ENCODE results near the gene ELN. TPM values are rescaled to one million over a fixed set of nuclear protein-coding genes. Genes with fewer than 3 reads are reported as not detected.

The ELN gene
- total RNA-seq, 2 experiments from 2014 or later = not detected

DNA sequence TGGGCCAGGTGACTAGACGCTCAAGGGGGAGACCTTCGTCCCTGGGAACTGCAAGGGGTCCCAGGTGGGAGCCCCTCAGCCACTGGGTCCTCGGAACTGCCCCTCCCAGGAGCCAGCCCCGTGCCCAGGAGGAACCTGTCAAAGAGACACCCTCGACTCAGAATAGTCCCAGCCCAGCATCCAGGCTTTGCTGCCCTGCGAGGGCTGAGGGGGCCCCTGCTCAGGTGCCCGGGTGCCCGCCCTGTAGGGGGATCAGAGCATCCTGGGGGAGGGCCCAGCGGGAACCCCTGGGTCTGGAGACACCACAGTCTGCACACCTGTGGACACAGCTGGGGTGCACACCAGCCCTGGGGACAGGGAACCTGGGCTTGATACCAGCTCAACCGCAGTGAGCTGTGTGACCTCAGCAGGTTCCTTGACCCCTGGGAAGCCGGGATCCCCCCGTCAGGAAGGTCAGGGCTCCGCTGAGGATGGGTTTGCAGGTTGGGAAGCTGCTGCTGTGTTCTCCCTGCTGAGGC, 407 bp downstream of the ELN start:
- no peak for DNase-seq
- ATAC-seq = no peak
- ChIA-PET POLR2A (no interaction called here), CTCF (no interaction called here)
- no peak overlapping the region for H3K4me3 Mint-ChIP-seq
- H3K27ac Mint-ChIP-seq = no peak overlapping the region
- H3K27me3 Mint-ChIP-seq (ENCODE audit: low read depth) = peaks cover 47% of the 10 kb centered on the region
- no peaks in the 10 kb centered on the region for H3K4me1 Mint-ChIP-seq (ENCODE audit: low read depth)
- H3K36me3 Mint-ChIP-seq (ENCODE audit: low read depth) = no peaks in the 10 kb centered on the region
- H3K9me3 Mint-ChIP-seq (ENCODE audit: insufficient read depth) = no peaks in the 10 kb centered on the region

DNA sequence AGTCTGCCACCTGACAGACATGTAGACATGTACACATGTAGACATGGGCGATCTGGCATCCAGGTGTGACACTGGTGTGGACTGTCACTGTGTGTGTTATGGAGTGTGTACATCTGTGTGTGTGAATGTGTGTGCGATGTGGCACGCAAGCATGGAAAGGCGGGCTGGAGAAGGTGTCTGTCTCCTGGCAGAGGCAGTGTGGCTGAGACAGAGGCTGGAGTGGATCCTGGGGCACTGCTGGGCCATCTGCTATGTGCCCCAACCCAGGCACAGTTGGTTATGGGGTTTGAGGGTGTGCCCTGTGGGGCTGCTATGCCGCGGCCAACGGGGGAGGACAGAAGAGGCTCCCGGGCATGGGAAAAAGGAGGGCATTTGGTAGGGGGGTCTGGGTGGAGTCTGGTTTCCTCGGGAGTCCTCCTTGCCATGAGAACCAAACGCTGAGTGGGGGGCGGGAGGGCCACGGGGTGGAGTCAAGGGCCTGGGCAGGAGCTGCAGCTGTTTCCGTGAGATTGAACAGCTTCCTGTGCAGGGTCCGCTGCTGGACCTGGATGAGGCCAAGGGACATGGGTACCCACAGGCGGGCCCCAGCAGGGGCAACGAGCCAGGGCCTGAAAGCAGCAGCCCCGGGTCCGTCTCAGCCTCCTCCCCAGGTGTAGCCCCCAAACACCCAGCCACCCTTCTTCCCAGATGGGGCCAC, 1.3 kb downstream of the ELN start:
- peaks cover 47% of the 10 kb centered on the region for H3K27me3 Mint-ChIP-seq (ENCODE audit: low read depth)
- ChIA-PET CTCF (interaction anchor here (1.1 to 1.2 kb wide), 2 partner anchors 74 to 164 kb away, joined by 3 read pairs; no protein-coding TSS in a partner anchor), POLR2A (no interaction called here)
- no peak for DNase-seq
- no peaks in the 10 kb centered on the region for H3K36me3 Mint-ChIP-seq (ENCODE audit: low read depth)
- no peak overlapping the region for H3K4me3 Mint-ChIP-seq
- no peaks in the 10 kb centered on the region for H3K4me1 Mint-ChIP-seq (ENCODE audit: low read depth)
- H3K9me3 Mint-ChIP-seq (ENCODE audit: insufficient read depth) = no peaks in the 10 kb centered on the region
- no peak for ATAC-seq
- no peak overlapping the region for H3K27ac Mint-ChIP-seq

DNA sequence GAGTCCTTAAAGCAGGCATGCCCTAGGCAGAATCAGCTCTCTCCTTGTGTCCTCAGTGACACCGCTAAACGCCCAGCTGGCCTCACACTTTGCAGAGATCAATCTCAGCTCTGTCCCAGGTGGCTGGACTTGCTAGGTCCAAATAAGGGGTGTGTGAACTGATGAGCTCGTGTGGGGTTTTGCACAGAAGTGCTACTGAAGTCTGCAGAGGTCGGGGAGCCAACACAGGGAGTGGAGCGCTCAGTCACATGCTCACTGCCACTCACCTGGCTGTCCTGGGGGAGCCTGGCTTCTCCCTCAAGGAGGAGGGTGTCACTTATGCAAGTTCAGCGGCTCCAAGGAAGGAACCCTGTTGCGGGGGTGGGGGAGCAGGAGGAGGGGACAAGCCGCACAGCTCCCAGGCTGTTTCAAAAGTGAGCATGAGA, 2.0 kb downstream of the ELN start:
- H3K36me3 Mint-ChIP-seq (ENCODE audit: low read depth) = no peaks in the 10 kb centered on the region
- DNase-seq (no peak), ATAC-seq (no peak)
- no peak overlapping the region for H3K4me3 Mint-ChIP-seq
- ChIA-PET POLR2A (no interaction called here), CTCF (interaction anchor here (1.1 to 1.2 kb wide), 2 partner anchors 74 to 165 kb away, joined by 3 read pairs; no protein-coding TSS in a partner anchor)
- no peaks in the 10 kb centered on the region for H3K9me3 Mint-ChIP-seq (ENCODE audit: insufficient read depth)
- H3K27ac Mint-ChIP-seq = no peak overlapping the region
- H3K27me3 Mint-ChIP-seq (ENCODE audit: low read depth) = peaks cover 44% of the 10 kb centered on the region
- no peaks in the 10 kb centered on the region for H3K4me1 Mint-ChIP-seq (ENCODE audit: low read depth)

DNA sequence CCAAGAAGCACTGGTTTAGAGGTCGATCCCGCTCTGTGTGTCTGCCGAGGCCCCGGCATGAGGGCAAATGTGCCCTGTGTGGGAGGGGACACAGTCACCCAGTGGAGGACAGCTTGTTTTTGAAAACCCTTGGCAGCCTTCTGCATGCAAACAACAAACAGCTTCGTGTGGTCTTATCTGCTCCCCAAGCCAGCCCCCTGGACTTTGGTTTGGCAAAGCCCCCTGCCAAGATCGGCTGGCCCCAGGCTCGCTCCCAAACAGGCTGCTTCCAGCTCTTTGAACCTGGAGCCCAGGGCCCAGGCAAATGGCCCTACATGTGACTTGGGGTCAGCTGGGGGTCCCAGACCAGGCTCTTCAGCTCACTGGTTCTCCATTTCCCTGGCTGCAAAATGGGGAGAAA, 2.9 kb downstream of the ELN start:
- no peak for ATAC-seq
- no peaks in the 10 kb centered on the region for H3K4me1 Mint-ChIP-seq (ENCODE audit: low read depth)
- H3K36me3 Mint-ChIP-seq (ENCODE audit: low read depth) = no peaks in the 10 kb centered on the region
- no peak overlapping the region for H3K27ac Mint-ChIP-seq
- ChIA-PET POLR2A (no interaction called here), CTCF (no interaction called here)
- H3K4me3 Mint-ChIP-seq = no peak overlapping the region
- no peaks in the 10 kb centered on the region for H3K9me3 Mint-ChIP-seq (ENCODE audit: insufficient read depth)
- DNase-seq = no peak
- peaks cover 35% of the 10 kb centered on the region for H3K27me3 Mint-ChIP-seq (ENCODE audit: low read depth)

DNA sequence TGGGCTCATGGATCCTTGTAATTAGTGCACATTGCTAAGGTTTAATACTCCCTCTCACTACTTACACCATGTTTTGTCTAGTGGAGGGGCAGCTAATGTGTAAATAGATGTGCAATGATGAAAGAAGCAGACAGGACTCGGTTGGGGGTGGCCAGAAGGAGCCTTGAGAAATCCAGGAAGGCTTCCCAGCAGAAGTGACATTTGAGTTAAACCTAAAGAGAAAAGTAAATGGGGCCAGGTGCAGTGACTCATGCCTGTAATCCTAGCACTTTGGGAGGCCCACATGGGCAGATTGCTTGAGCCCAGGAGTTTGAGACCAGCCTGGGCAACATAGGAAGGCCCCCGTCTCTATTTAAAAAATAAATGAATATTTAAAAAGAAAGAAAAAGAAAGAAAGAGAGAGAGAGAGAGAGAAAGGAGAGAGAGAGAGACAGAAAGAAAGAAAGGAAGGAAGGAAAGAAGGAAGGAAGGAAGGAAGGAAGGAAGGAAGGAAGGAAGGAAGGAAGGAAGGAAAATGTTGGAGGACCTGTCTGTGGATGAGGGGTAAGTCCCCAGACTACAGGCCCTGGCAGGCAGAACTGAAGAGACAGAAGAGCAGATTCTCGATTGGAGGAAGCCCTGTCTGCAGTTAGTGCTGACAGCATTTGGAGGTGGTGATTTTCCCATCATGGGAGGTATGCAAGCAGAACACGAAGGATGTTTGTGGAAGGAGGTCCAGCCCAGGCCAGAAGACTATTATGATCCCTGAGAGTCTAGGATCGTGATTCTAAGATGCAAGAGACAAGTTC, 3.6 kb downstream of the ELN start:
- DNase-seq (no peak), ATAC-seq (no peak)
- H3K4me1 Mint-ChIP-seq (ENCODE audit: low read depth) = no peaks in the 10 kb centered on the region
- no peaks in the 10 kb centered on the region for H3K36me3 Mint-ChIP-seq (ENCODE audit: low read depth)
- H3K27me3 Mint-ChIP-seq (ENCODE audit: low read depth) = peaks cover 28% of the 10 kb centered on the region
- no peak overlapping the region for H3K4me3 Mint-ChIP-seq
- CTCF ChIA-PET = no interaction called here
- POLR2A ChIA-PET = no interaction called here
- H3K9me3 Mint-ChIP-seq (ENCODE audit: insufficient read depth) = no peaks in the 10 kb centered on the region
- no peak overlapping the region for H3K27ac Mint-ChIP-seq

DNA sequence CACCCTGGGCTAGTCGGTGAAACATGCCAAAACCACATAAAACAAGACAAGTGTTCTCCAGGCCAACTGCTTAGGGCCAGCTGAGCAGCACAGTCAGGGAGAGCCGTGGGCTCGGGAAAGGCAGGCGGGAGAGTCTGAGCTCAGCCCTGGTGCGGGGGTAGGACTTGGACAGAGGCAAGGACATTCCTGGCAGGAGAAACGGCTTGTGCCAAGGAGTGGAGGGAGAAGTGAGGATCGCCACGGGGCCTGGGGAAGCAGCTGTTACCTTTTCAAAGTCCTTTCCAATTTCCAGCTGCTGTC, 4.2 kb downstream of the ELN start:
- POLR2A ChIA-PET = no interaction called here
- no peak overlapping the region for H3K27ac Mint-ChIP-seq
- H3K4me3 Mint-ChIP-seq = no peak overlapping the region
- CTCF ChIA-PET = no interaction called here
- no peaks in the 10 kb centered on the region for H3K4me1 Mint-ChIP-seq (ENCODE audit: low read depth)
- DNase-seq (no peak), ATAC-seq (no peak)
- peaks cover 25% of the 10 kb centered on the region for H3K27me3 Mint-ChIP-seq (ENCODE audit: low read depth)
- no peaks in the 10 kb centered on the region for H3K36me3 Mint-ChIP-seq (ENCODE audit: low read depth)
- no peaks in the 10 kb centered on the region for H3K9me3 Mint-ChIP-seq (ENCODE audit: insufficient read depth)

DNA sequence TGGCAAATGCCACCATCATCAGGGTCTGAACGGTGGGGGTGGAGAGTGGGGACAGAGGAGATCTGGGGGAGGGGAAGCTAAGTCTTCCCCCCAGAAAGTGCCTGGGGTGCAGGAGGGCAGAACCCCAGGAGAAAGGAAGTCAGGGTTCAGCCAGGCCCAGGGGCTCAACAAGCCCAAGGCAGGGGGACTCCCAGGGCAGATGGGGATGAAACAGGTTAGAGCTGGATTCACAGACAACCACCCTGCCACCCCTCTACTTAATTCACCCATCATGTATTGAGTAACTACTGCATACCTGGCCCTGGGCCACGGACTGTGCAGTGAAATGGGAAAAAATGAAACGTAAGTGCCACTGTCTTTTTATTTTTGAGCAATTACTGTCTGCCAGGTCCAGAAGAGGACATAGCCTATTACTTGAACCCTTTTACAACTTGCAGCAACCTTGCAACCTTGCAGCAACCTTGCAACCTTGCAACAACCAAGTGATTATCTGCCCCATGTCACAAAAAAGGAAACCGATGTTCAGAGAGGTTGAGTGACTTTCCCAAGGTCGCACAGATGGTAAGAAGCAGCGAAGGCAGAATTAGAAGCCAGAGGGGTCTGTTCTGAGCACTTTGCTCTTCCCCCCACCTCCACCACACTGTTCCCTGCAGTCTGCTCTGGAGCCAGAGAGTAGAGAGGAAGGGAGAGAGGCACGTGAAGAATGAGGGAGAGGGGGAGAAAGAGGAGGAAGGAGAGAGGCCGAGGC, 4.8 kb downstream of the ELN start:
- ATAC-seq (no peak), DNase-seq (no peak)
- ChIA-PET POLR2A (no interaction called here), CTCF (no interaction called here)
- H3K27me3 Mint-ChIP-seq (ENCODE audit: low read depth) = peaks cover 25% of the 10 kb centered on the region
- no peaks in the 10 kb centered on the region for H3K4me1 Mint-ChIP-seq (ENCODE audit: low read depth)
- H3K36me3 Mint-ChIP-seq (ENCODE audit: low read depth) = no peaks in the 10 kb centered on the region
- no peak overlapping the region for H3K4me3 Mint-ChIP-seq
- H3K27ac Mint-ChIP-seq = no peak overlapping the region
- H3K9me3 Mint-ChIP-seq (ENCODE audit: insufficient read depth) = no peaks in the 10 kb centered on the region

DNA sequence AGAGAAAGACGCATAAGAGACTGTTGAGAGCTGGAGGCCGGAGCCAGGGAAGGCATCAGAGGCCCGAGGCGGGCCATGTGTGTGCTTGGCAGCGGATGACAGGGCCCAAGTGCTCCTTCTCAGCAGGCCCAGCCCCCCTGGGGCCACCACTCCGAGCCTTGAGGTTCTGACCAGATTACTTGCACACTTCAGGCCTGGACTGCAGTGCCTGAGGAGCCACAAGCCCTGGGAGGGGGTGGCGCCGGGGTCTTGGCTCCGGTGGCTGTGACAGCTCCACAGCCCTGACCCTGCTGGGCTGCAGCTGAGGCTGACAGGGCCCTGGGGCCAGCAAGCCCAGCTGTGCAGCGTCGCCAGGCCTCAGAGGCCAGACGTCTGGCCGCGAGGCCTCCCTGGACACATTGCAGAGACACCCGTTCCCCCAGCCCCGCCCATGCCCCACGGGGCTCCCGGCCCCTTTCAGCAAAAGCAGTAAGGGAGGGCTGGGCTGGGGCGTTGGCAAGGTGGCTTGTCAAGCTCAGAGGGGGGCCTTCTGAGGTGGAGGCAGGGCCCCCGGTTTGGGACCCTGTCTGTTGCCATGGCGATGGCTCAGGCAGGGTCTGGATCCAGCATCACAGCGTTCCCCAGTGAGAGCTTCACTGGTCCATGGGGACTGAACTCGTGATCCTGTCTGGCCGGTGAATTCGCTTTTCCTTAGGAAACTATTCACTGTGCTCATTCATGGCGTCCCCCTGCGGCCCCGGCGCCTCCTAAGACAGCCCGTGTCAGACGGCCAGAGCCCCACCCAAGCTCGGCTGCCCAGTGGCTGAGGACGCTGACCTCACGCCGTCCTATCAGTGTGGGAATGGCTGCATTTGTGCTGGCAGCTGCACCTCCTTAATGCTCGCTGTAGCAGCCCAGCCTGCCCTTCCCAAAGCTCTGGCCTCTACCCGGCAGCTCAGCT, 5.7 kb downstream of the ELN start:
- peaks cover 24% of the 10 kb centered on the region for H3K27me3 Mint-ChIP-seq (ENCODE audit: low read depth)
- no peaks in the 10 kb centered on the region for H3K36me3 Mint-ChIP-seq (ENCODE audit: low read depth)

DNA sequence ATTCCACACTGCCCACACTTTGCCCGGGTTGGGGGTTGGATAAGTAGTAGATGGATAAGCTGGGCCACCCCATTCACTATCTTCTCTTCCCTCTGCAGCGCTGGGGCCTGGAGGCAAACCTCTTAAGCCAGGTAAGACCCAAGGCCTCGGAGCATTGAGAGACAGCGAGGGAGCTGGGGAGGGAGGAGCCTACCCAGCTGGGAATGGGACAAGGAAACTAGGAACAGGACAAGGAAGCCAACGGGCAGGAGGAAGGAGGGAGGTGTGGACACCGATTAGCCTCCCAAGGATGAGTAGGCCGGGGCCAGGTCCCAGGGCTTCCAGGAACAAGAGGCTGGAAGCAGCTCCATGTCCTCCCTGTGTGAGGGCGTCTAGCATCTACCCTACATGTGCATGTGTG, 9.6 kb downstream of the ELN start:
- Mint-ChIP-seq H3K27me3 (ENCODE audit: low read depth) (no peaks in the 10 kb centered on the region), H3K4me3 (no peak overlapping the region), H3K4me1 (ENCODE audit: low read depth) (peaks cover 2% of the 10 kb centered on the region), H3K27ac (no peak overlapping the region), H3K9me3 (ENCODE audit: insufficient read depth) (no peaks in the 10 kb centered on the region), H3K36me3 (ENCODE audit: low read depth) (no peaks in the 10 kb centered on the region)
- ChIA-PET CTCF (interaction anchor here (4.6 kb wide), 1 partner anchor 11 kb away, joined by 21 read pairs; no protein-coding TSS in a partner anchor), POLR2A (no interaction called here)
- DNase-seq (no peak), ATAC-seq (no peak)

More for the DNA sequence above, 5.7 kb downstream of the ELN start:
- ChIA-PET POLR2A (no interaction called here), CTCF (interaction anchor here (0.8 kb wide), 1 partner anchor 9 kb away, joined by 3 read pairs; no protein-coding TSS in a partner anchor)
- H3K27ac Mint-ChIP-seq = no peak overlapping the region
- ATAC-seq (no peak), DNase-seq (no peak)
- H3K4me1 Mint-ChIP-seq (ENCODE audit: low read depth) = no peaks in the 10 kb centered on the region
- H3K9me3 Mint-ChIP-seq (ENCODE audit: insufficient read depth) = no peaks in the 10 kb centered on the region
- H3K4me3 Mint-ChIP-seq = no peak overlapping the region

DNA sequence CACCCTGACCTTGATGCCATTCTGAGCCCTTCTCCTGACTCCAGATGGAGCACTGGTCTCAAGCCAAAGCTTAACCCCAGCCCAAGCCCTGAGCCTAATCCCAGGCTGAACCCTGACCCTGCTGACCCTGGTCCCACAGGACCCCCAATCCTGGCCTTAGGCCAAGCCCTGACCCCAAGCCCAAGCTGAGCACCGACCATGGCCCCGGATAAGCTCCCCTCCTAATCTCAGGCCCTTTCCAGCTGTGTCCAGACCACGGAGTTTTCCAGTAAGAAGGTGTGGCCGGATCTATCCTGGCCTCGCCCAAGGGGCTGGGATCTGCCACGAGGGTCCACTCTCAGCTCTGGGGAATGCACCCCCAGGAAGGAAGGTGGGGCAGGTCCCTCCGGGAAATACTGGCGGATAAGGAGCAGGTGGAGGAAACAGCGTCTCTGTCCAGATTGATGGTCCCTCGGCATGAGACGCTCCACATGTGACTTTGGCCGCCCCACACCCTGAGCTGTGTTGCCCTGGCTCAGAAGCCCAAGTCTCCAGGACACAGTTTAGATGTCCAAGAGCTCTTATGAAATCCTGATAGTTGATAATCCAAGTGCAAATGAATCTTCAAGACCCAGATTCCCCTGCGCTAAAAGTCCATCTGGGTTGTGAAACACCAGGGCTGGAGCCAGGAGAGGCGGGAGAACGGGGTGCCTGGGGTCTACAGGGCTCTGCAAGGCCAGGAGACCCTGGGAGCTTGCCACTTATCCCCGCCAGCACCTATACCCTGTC, 10.4 kb downstream of the ELN start:
- POLR2A ChIA-PET = no interaction called here
- Mint-ChIP-seq H3K9me3 (ENCODE audit: insufficient read depth) (no peaks in the 10 kb centered on the region), H3K4me1 (ENCODE audit: low read depth) (peaks cover 2% of the 10 kb centered on the region), H3K27me3 (ENCODE audit: low read depth) (no peaks in the 10 kb centered on the region), H3K4me3 (no peak overlapping the region), H3K27ac (no peak overlapping the region), H3K36me3 (ENCODE audit: low read depth) (no peaks in the 10 kb centered on the region)
- CTCF ChIA-PET = interaction anchor here (4.6 kb wide), 1 partner anchor 12 kb away, joined by 21 read pairs; no protein-coding TSS in a partner anchor
- DNase-seq (no peak), ATAC-seq (no peak)

DNA sequence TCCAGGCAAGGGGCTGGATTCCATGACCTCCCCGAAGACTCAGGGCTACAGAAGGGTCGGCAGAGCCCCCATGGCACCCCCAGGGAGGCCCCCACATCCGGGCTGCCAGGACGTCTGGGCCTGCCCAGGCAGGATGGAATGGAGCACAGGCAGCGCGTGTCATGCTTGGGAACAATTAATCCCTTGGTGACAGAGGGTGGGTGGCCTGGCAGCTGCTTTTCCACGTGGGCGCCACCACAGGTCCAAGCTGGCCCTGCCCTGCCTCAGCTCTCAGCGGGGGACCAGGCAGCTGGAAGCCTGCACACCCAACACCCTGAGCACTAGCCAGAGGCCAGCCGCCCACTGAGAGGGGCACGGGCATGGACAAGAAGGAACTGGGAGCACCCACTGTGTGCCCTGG, 11.4 kb downstream of the ELN start:
- ATAC-seq = no peak
- Mint-ChIP-seq H3K4me3 (no peak overlapping the region), H3K9me3 (ENCODE audit: insufficient read depth) (no peaks in the 10 kb centered on the region), H3K27ac (no peak overlapping the region), H3K36me3 (ENCODE audit: low read depth) (no peaks in the 10 kb centered on the region), H3K27me3 (ENCODE audit: low read depth) (no peaks in the 10 kb centered on the region), H3K4me1 (ENCODE audit: low read depth) (peaks cover 2% of the 10 kb centered on the region)
- CTCF ChIA-PET = interaction anchor here (0.6 to 4.6 kb wide), 2 partner anchors 13 to 61 kb away, joined by 3 to 21 read pairs; no protein-coding TSS in a partner anchor
- DNase-seq = no peak
- POLR2A ChIA-PET = no interaction called here
